ENCODE results near the gene TJAP1.
"Not testable (repeated sequence)": the region's sequence is repeated elsewhere in the genome, so short reads cannot be mapped to it uniquely, and the experiment has no call there.

DNA sequence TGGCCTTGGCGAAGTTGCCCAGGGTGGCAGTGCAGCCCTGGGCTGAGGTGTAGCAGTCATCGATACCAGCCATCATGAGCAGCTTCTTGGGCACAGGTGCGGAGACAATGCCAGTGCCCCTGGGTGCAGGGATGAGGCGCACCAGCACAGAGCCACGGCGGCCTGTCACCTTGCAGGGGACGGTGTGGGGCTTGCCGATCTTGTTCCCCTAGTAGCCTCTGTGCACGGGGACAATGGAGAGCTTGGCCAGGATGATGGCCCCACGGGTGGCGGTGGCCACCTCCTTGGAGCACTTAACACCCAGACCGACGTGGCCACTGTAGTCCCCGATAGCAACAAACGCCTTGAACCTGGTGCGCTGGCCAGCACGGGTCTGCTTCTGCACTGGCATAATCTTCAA is 61.6 kb downstream of the TJAP1 start:
- TF ChIP-seq TAF1 (IDR thresholded peaks at IDR 0.05; ENCODE audit: borderline replicate concordance, low read depth, low read length); POLR2A (IDR thresholded peaks at IDR 0.05; ENCODE audit: low read depth, low read length): not testable (repeated sequence)
